Measurements from ENCODE around the gene TMEM120A.

The TMEM120A gene

GRCh38 chr7:75995052-75995471, 667 bp upstream of the TMEM120A start:
- DNase-seq (ENCODE audit: low spot score) = no peak

- DNase-seq (ENCODE audit: low spot score) = peak; percentile 88
Measured at GRCh38 chr7:75993689-75994387, 557 bp downstream of the TMEM120A start.

- DNase-seq (ENCODE audit: low spot score) = no peak
Measured at GRCh38 chr7:75992083-75992755, 2.2 kb downstream of the TMEM120A start.

GRCh38 chr7:75991531-75992082, 2.8 kb downstream of the TMEM120A start:
- no peak for DNase-seq (ENCODE audit: low spot score)

- peak; percentile 26 for DNase-seq (ENCODE audit: low spot score)
Measured at GRCh38 chr7:75989500-75990388, 4.7 kb downstream of the TMEM120A start.

- no peak for DNase-seq (ENCODE audit: low spot score)
Measured at GRCh38 chr7:75988568-75989499, 5.6 kb downstream of the TMEM120A start.

GRCh38 chr7:75987805-75988567, 6.4 kb downstream of the TMEM120A start:
- peak; percentile 20 for DNase-seq (ENCODE audit: low spot score)

GRCh38 chr7:75987026-75987804, 7.2 kb downstream of the TMEM120A start:
- DNase-seq (ENCODE audit: low spot score) = peak; percentile 3

- DNase-seq (ENCODE audit: low spot score) = no peak
Measured at GRCh38 chr7:75986147-75986781, 8.1 kb downstream of the TMEM120A start.

- no peak for DNase-seq (ENCODE audit: low spot score)
Measured at GRCh38 chr7:75985518-75986146, 8.8 kb downstream of the TMEM120A start.

GRCh38 chr7:75985009-75985517, 9.3 kb downstream of the TMEM120A start:
- no peak for DNase-seq (ENCODE audit: low spot score)

GRCh38 chr7:75984130-75985008, 10.0 kb downstream of the TMEM120A start:
- no peak for DNase-seq (ENCODE audit: low spot score)

- DNase-seq (ENCODE audit: low spot score) = no peak
Measured at GRCh38 chr7:75983471-75984129, 10.8 kb downstream of the TMEM120A start.

GRCh38 chr7:75982306-75983064, 11.9 kb downstream of the TMEM120A start:
- no peak for DNase-seq (ENCODE audit: low spot score)

GRCh38 chr7:75981453-75982305, 12.7 kb downstream of the TMEM120A start:
- no peak for DNase-seq (ENCODE audit: low spot score)
